Hepatocyte (in vitro differentiated cells): Measurements from ENCODE around the gene OLA1.

Source experiments
- EZH2 ChIP-seq: fragments of 200-600 bp; sonication (generic); IDR thresholded peaks from 2 replicates; pipeline ENCODE4 v1.6.1; 2016; ENCODE audit warnings: antibody characterized with exemption, mild to moderate bottlenecking, borderline replicate concordance
- TF ChIP-seq, protein P1 (sequence below): fragments of 200-600 bp; sonication (generic); IDR thresholded peaks from 2 replicates; pipeline ENCODE4 v1.5.1; 2016; ENCODE audit warnings: antibody characterized with exemption, mild to moderate bottlenecking; ENCODE audit not compliant: poor library complexity

DNA sequence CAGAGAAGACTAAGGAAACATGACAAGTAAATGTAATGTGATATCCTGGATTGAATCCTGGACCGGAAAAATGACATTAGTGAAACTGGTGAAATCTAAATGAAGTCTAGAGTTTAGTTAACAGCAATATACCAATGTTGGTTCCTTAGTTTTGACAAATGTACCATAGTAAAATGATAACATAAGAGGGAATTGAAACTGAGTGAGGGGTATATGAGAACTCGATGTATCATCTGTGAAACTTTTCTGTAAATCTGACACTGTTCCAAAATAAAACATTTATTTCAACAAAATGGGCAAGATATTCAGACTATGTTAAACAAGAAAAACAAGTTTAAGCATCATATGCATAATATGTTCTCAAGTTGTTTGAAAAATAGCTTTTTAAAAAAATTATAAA is 63.8 kb downstream of the OLA1 start:
- TF ChIP-seq, protein P1, sequence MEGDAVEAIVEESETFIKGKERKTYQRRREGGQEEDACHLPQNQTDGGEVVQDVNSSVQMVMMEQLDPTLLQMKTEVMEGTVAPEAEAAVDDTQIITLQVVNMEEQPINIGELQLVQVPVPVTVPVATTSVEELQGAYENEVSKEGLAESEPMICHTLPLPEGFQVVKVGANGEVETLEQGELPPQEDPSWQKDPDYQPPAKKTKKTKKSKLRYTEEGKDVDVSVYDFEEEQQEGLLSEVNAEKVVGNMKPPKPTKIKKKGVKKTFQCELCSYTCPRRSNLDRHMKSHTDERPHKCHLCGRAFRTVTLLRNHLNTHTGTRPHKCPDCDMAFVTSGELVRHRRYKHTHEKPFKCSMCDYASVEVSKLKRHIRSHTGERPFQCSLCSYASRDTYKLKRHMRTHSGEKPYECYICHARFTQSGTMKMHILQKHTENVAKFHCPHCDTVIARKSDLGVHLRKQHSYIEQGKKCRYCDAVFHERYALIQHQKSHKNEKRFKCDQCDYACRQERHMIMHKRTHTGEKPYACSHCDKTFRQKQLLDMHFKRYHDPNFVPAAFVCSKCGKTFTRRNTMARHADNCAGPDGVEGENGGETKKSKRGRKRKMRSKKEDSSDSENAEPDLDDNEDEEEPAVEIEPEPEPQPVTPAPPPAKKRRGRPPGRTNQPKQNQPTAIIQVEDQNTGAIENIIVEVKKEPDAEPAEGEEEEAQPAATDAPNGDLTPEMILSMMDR: no peak
- no peak for TF ChIP-seq EZH2
